Coronary artery (tissue), 2 donors: ENCODE results near the gene SP2.
A peak's percentile ranks its signal among the peaks of the same experiment; 100 is the strongest.

Source experiments
- DNase-seq: peaks from one replicate; pipeline ENCODE4 v3.0.0-alpha.2; 2017; ENCODE audit warnings: low spot score
- H3K27ac ChIP-seq, 2 donors: fragments of 200-600 bp; sonication (generic); one replicate each; pipeline ENCODE4 v1.5.1; 2016 to 2019
- H3K4me3 ChIP-seq: fragments of 200-600 bp; sonication (generic); 2 replicates; pipeline ENCODE4 v1.5.1; 2016; ENCODE audit warnings: mild to moderate bottlenecking, moderate library complexity
- TF ChIP-seq, protein P1 (sequence below): fragments of 200-600 bp; sonication (generic); IDR thresholded peaks from one replicate; pipeline ENCODE4 v1.5.1; 2019; ENCODE audit warnings: antibody characterized with exemption

SP2 gene

DNA sequence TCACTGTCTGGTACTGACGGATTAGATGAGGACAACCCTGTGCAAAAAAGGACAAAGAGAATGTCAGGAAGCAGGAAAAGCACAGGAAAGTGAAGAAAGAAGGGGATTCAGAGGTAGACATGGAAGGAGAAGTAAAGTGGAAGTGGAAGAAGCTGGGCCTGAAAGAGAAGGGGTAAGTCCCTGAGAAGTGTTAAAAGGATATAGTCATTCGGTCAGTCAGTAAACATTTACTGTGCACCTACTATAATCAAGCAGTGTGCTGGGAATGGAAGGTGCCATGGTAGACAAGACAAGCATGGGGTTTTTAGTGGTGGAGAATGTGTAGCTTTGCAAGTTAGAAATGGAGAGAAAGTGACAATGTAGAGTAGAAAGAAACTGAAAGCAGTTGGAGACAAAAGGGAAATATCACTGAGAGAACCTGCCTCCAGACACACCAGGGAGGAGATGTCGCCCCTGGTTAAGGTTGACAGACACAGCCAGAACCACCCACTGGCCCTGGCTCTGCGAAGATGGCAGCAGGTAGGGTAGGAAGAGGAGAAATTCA is 4.4 kb upstream of the SP2 start:
- DNase-seq = no peak
- TF ChIP-seq, protein P1, sequence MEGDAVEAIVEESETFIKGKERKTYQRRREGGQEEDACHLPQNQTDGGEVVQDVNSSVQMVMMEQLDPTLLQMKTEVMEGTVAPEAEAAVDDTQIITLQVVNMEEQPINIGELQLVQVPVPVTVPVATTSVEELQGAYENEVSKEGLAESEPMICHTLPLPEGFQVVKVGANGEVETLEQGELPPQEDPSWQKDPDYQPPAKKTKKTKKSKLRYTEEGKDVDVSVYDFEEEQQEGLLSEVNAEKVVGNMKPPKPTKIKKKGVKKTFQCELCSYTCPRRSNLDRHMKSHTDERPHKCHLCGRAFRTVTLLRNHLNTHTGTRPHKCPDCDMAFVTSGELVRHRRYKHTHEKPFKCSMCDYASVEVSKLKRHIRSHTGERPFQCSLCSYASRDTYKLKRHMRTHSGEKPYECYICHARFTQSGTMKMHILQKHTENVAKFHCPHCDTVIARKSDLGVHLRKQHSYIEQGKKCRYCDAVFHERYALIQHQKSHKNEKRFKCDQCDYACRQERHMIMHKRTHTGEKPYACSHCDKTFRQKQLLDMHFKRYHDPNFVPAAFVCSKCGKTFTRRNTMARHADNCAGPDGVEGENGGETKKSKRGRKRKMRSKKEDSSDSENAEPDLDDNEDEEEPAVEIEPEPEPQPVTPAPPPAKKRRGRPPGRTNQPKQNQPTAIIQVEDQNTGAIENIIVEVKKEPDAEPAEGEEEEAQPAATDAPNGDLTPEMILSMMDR = no peak

DNA sequence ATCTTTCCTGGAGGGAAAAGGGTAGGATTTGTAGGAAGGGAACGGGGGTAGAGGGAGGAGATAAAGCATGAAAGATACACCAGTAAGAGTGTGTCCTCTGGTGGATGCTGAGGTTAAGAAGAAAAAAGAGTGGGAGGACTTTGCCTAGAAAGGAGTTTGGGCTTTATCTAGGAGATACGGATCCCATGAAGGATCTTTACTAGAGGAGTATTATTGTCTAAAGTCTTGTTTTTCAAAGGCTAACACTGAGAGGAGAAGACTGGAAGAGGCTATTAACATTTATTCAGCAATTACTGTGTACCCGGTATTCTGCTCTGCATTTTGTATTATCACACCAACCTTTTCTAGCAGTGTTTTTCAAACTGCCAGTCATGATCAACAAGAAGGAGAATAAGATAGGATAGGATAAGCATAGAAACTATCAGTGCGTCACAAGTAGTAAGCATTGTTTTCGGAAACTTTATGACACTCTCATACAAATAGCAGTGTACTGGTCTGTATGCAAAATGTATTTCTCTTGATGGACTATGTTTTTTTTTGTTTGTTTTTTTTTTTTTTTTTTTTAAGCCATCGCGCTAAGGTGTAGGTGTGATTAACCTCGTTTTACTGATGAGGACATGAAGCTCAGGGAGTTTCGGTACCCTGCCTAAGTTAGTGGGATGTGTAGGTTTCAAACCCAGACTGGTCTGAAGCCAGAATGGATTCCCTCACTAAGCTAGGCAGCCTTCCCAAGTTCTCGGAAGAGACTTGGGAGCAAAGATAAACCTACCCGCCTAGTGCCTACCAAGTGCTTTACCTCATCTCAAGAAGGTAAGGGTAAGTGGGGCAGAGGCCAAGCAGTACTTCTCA is 1.3 kb upstream of the SP2 start:
- TF ChIP-seq, protein P1 = no peak
- Histone ChIP-seq H3K4me3 (peak overlapping the region; percentile 85), H3K27ac (peak overlapping the region; percentile 92 to 96)
- no peak for DNase-seq

More for the DNA sequence above, 4.4 kb upstream of the SP2 start:
- Histone ChIP-seq H3K4me3 (no peak overlapping the region), H3K27ac (no peak overlapping the region)

DNA sequence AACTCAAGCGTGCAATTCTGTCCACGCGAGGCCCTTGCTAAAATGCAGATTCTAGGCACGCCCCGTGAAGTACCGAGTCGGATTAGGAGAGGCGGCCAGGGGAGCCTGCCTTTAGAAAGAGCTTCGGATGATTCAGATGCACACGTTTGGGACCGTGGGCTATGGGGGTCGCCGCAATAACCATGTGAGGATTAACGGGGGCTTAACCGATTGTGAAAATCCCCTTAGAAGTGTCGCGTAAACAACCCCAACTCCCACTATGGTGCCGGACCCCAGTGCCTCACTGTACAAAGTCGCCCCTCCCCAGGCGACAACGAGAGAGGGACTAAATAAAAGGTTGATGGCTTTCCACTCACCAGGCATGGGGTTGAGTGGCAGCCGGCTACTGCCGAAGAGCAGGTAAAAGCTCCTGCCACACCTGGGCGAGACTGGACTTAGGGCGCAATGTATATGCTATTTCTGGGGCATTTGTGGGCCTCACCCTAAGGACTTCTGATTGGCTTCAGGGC is 635 bp upstream of the SP2 start:
- peak overlapping the region; percentile 92 to 96 for H3K27ac ChIP-seq
- peak overlapping the region; percentile 85 for H3K4me3 ChIP-seq
- TF ChIP-seq, protein P1 = no peak
- no peak for DNase-seq

DNA sequence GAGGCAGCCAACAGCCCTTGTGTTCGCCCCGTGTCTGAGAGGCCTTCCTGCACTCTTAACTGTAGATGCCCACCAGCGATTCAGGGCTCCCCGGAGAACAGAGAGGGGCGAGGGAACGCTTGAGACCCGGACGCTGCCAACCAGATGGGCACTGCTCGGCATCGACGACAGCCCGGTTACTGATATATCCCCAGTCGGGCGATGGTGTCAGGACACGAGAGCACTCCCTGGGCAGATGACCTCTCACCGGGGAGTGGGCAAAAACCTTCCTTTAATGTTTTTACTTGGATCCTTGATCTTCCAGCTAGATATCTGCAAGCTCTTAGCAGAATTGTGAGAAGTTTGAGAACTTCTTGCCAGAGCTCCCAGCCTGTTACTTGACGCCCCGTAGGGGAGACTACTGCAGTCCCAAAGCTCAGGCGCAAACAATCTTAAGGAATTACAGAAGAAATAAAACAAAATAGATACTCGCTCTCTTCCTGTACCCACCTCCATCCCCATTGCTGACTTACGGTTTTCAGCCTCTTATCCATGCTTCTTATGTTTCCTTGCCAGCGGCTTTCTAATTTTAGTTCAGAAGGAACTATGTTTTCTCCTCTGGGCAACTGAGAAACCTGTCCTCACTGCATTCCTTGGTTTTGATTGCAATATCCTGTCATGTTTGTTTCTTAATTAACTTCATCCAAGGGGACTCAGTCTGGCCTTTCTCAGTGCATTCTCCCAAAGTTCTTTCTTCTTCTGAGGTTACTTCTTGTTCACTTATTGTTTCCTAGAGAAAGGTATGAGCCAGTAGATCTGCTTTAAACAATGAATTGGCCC is 845 bp downstream of the SP2 start:
- DNase-seq = no peak
- TF ChIP-seq, protein P1 = no peak
- peak overlapping the region; percentile 100 for H3K27ac ChIP-seq
- H3K4me3 ChIP-seq = peak overlapping the region; percentile 76

DNA sequence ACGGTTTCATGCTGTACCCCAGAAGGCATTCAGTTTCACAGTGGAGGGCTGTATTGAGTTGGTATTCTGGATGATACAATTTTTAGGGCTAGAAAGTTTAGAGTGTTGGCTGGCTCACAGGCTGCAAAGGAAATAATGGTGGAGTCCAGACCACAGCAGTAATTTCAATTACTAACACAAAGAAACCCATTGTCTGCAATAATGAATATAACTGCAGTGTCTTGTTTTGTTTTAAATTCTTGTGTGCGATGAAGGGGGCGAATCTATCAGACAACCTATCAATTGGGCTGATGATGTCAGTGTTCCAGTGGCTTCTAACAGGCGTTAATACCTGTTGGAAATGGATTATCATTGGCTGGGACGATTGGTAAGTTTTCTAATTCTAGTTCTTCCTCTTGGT is 1.5 kb downstream of the SP2 start:
- peak overlapping the region; percentile 76 for H3K4me3 ChIP-seq
- TF ChIP-seq, protein P1 = no peak
- H3K27ac ChIP-seq = peak overlapping the region in 1 of 2 donors; percentile 100
- DNase-seq = no peak

DNA sequence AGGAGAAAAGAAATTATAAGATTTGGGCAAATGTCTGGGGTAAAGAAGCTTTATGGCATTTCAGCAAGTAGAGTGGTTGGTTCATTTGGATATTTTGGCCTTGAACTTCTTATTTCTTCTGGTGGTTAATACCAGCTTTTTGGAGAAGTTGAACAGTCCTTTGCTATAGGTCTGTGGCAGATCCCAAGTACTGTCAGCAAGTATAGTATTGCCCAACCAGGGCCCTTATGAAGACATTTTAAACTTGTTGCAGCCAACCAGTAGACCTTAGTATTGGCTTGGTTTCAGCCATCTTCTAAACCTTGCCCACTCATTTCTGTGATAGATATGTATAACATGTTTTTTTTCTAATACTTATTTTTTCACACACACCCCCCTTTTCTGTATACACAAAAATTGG is 2.2 kb downstream of the SP2 start:
- Histone ChIP-seq H3K27ac (no peak overlapping the region), H3K4me3 (no peak overlapping the region)
- no peak for DNase-seq
- TF ChIP-seq, protein P1 = no peak
